Endometrium (tissue), 2 donors: ENCODE data around the gene HTRA2.

Source experiments
- FAIRE-seq: peaks from 2 replicates; lab custom pipeline; 2012; peaks lifted over from hg19 to GRCh38; lab: Jason Lieb, UNC
- donor health status: control.
- donor health status: control.

Gene HTRA2

DNA sequence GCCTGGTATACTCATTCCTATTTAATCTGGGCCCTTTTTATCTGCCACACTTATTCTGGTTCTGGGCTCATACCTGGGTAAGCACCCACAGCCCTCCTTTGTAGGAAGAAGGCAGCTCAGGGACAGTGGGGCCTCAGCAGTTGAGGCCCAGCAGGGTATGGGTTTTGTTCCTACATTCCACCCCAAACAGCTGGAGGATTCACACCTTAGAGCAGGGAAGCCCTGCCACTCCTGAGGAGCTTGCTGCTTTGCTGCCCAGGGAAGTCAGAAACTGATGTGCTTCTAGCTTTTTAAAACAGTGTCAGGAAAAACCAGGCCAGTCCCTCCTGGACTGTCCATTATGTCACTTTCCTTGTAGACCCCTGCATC lies 29.2 kb upstream of the HTRA2 start:
- no peak for FAIRE-seq

GRCh38 chr2:74501335-74502071 lies 28.2 kb upstream of the HTRA2 start:
- no peak for FAIRE-seq

DNA sequence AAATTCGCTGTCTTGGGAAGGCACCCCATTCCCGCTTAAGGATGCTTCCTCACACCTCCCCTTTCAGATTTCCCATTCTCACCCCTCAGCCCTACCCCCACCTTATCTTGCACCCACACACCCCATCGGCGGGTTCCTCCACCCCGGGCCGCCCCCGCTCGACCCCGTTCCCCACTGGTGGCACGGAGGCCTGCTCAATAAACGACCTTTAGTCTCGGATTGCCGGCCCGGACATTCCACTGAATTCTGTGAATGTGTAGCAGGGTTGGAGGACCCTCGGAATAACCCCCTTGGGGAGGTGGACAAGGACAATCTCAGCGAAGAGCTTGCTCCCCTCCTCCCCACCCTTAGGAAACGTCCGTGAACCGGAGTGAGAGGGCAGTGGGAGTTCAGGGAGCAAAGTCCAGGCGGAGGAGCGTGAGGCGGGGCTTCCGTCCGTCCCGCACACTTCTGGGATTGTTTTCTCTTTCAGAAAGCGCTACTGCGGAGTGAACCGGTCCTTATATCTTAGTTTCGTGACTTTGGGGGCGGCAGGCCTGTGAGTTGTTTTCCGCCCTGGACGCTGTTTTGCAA lies 27.5 kb upstream of the HTRA2 start:
- FAIRE-seq, result no peak

DNA sequence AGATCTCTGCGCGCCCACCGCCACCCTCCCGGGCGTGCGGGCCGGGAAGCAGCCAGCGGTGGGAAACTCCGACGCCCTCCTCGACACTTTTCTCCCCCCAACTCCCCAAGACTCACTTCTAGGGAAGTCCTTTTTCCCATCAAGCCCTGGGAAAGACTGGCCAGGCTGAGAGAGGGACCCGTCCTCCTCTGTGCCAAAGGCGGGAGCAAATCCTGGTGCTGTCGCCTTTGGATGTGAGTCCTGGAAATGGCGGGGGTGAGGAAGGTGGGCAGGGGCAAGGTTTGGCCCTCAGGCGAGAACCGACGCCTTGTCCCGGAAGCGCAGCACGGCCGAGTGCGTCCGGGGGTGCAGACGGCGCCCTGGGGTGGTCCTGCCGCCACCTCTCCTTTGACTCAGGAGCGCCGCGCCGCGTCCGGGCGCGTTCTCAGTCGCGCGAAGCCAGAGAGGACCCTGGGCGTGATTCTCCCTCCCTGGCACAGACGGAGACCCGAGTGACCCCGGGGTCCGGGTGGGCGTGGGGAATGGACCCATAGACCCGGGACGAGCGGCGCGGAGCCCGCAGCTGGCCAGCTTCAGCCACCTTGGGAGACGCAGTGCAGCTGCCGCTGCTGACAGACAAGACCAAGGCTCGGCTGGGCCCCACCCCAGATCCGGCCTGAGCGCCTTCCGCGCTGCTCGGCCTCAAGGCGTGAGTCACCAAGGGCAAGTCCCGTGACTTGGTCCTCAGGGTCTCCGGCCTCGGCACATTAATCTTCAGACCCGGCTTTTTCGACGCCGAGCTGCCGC lies 26.8 kb upstream of the HTRA2 start:
- FAIRE-seq, result no peak

DNA sequence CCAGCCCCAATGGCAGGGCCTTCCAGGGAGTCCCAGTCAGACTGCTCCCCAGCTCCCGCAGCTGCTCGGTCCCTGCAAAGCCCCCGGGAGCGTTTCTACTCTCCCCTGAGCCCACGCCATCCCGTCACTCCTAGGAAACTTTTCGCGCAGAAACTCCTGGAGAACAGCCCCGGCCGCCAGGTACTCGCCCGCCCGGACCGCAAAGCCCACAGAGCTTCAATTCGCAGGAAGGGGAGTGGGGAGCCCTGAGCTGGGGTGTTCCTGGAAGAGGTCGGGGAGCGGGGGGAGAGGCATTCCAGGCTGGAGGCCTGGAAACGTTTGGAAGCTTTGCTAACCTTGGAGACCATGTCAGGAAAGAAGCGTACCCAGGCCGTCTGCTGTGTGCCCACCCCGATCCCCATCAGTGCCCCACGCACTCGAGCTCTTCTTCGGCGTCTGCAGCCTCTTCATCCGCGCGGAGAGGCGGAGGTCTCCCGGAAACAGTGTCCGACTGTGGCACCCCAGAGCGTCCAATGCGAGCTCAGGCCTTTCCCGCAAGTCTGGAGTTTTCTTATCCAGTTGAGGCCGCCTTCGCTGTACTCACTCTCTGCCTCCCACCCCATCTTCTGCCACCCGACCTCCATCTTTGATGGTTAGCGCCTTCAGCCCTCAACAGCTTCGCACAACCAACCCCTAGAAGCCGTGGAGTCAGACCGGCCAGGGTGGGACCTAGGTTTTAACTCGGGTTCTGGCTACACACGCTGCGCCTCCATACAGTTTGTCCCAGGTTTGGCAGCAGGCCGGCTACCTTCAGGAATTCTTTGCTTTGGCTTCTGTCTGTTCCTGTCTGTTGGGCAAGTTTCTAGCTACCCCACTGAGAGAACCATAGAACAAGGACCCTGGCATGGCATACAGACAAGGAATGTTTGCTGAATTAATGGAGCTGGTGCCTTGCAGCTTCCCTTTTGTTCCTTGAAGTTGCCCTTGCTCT lies 25.9 kb upstream of the HTRA2 start:
- FAIRE-seq, result no peak

- no peak for FAIRE-seq
Measured at GRCh38 chr2:74504591-74504990, 25.1 kb upstream of the HTRA2 start.

- FAIRE-seq, result no peak
Measured at GRCh38 chr2:74505448-74506246, 24.1 kb upstream of the HTRA2 start.

- FAIRE-seq, result no peak
Measured at GRCh38 chr2:74507145-74507925, 22.4 kb upstream of the HTRA2 start, which contains the start of gene PCGF1. PCGF1 (minus strand) TSS chr2:74507695; CDS start chr2:74507668, 27 bp downstream.

DNA sequence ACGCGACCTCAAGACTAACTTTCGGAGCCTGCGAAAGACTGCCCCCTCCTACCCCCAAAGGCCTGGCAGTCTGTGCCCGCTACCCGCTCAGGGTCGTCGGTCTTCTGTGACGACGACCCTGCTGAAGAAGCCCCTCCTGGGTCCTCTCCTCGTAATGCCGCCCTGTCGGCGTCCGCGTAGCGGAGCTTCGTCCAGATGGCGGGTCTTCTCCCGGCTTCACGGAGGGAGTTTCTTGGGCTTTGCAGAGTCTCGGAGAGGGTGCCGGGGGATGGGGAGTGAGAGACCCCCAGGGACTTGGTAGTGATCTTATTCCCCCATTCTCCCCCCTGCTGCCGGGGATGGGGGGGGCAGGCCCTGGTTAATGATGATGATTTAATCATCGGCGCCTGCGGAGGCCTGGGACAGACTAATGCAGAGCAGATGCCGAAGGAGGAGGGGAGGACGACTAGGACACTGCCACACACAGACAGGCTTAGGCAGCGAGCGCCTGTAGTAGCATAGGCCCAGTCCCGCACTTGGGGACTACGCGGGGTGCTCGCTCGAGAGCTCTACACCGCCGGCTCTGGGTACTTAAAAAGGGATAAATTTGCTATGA lies 21.7 kb upstream of the HTRA2 start:
- FAIRE-seq, result no peak

GRCh38 chr2:74510272-74510671 lies 19.5 kb upstream of the HTRA2 start:
- FAIRE-seq, result no peak

DNA sequence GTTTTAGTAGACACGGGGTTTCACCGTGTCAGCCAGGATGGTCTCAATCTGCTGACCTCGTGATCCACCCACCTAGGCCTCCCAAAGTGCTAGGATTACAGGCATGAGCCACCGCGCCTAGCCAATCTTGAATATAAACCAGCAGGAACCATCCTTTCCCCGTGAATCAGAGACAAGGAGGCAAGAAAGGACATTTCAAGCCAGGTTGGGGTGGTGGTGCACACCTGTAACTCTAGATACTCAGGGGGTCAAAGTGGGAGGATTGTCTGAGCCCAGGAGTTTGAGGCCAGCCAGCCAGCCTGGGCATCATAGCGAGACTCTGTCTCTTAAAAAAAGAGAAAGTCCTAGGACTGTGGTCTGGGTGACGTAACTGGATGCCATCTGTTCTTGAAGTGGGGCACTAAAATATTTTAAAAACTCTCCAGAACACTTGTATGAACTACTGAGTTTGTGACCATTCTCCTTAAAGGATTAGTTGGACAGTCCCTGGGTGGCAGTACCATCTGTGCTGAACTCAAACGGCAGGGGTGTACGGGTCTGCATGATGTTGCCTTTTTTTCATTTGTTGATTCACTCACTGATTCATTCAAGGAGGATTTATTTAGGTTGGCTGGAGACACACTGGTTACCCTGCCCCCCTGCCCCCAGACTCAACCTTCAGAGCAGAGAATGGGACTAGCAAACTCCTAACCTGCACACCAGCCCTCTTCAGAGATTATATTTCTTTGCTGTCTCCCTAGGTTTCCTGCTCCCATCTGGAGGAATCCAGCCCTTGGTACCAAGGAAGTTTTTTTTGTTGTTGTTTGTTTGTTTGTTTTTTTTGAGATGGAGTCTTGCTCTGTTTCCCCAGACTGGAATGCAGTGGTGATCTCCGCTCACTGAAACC lies 18.4 kb upstream of the HTRA2 start:
- FAIRE-seq, result no peak

DNA sequence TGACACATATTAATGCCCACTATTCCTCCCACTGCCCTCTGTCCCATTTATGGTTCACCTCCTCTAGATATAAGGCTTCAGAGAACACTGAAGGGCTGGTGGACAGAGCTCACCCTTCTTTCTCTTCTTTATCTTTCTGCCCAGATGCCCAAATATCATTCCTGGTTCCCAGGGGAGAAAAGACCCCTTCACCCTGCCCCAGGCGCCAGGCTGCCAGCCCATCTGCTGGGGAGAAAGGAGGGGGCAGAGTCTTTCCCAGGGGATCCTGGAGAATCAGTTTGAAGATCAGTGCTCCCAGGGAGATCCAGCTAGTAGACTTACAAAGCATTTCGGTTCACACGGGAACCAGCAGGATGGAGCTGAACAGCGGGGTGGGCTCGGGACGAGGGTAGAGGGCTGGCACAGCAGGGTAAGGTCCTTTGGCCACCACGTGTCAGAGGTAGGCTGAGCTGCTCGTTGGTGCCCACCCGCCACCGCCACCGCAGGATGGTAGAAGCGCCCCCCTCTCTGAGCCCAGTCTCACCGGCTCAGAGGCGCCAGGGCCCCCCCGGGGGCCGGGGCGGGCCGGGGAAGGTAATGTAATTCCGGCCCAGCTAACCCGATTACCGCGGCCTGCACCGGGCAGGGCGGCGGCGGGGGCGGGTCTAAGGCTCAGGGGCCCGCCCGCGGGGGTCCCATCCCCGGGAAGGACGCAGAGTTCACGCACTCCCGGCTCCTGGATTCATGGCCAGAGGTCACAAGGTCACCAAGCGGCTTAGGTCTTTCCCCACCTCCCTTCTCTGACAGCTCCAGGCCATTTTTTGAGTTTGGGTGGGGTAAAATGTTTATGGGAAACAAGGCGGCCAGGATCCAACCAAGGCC lies 16.8 kb upstream of the HTRA2 start:
- FAIRE-seq, result no peak

GRCh38 chr2:74513605-74514367 lies 15.9 kb upstream of the HTRA2 start:
- no peak for FAIRE-seq

DNA sequence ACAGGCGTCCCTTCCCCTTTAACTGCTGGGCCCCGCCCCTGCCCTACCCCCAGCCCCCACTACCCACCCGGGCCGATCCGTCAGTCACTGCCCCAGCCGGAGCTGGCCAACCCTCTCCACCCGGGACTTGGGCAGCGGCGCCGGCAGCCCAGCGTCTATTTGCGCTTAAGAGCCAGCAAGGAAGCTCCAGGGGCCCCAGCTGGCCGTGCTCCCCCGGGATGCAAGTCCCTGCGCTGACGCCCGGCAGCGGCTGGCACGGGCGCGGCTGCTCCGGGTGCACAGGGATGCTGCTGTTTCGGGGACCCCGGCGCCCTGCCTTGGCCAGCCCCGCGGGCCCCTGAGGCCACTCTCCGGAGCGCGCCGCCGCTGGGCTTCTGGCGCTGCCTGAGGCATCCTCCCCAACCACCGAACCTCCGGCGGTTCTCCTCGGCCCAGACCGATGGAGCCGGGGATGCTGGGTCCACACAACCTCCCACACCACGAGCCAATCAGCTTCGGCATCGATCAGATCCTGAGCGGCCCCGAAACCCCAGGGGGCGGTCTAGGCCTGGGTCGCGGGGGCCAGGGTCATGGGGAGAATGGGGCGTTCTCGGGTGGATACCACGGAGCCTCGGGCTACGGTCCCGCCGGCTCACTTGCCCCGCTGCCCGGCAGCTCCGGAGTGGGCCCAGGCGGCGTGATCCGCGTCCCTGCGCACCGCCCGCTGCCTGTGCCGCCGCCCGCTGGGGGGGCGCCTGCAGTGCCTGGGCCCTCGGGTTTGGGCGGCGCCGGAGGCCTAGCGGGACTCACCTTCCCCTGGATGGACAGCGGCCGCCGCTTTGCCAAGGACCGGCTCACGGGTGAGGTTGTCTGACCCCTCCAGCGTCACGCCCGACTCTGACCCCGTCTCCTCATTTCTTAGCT lies 15.1 kb upstream of the HTRA2 start, which contains the start of gene TLX2:
Gene TLX2, plus strand, starts transcription at position 83 of the 903 bp plus-strand sequence. Its CDS starts 357 bp downstream, at position 440.
- FAIRE-seq, result no peak

DNA sequence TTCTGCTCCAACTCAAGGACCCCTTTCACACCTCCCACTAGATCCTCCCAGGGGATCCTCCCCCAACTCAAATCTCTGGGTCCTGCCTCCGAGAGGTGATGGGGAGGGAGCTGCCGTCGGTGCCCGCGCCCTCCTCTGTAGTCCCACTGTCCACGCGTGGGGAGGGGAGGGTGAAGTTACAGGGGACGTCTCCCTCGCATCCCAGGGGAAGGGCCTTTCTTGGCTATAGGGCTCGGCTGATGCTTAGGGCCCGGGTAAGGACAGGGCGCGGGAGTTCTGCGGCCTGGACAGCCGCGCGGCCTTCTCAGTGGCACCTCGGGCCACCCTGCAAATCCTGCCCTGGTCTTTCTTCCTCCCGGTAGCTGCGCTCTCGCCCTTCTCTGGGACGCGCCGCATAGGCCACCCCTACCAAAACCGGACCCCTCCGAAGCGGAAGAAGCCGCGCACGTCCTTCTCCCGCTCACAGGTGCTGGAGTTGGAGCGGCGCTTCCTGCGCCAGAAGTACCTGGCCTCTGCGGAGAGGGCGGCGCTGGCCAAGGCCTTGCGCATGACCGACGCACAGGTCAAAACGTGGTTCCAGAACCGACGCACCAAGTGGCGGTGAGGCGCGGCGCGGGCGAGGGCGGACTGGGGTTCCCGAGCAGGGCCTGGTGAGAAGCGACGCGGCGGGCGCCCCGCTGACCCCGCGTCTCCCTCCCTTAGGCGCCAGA lies 14.3 kb upstream of the HTRA2 start:
- no peak for FAIRE-seq
